ENCODE results near the gene FAM181B.
"Not testable (repeated sequence)": the region's sequence is repeated elsewhere in the genome, so short reads cannot be mapped to it uniquely, and the experiment has no call there.

The FAM181B gene

GRCh38 chr11:82732348-82732733 lies 1.3 kb downstream of the FAM181B start:
- DNase-seq: no peak

DNA sequence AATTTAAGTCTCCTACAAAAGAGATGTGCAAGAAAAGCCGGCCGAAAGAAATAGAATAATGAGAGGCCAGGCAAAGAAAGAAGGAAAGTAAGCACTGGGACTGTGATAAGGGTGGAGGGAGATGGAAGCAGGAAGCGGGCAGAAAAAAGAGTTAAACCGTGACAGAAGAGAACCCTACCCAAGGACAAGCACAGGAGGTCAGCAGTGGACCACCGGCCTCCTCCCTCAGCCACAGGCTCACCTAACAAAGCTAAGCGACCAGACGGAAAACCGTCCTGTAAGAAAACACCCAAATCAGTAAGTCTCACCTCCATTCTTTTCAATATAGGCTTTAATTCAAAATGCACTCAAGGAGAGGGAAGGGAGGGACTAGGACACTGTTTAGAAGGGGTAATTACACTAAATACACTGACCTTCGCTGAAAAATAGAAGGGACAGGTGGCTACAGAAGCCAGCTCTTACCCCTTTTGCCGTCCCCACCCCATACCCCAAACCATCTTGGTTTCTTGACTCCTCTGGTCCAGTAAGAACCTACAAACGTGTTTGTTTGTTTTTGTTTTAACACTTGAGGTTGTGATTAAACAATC lies 1.9 kb downstream of the FAM181B start:
- no peak for DNase-seq

DNA sequence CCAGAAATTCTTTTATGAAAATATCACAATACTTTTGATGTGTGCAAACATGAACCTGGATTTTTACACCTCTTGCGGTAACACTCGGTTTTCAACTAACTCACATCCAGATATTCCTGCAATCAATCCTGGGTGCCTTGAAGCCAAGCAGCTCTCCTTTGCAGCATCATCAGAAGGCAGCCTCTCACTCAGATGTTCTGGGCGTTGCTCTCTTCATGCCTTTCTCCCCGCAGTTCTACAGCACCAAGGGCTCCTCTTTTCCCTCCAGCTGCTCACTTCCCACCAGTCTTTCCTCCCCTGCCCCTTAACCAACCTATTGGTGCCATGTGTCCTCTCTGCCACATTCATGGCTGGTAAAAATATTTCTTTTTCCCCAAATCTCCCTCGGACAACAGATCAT lies 2.9 kb downstream of the FAM181B start:
- DNase-seq: no peak

- no peak for DNase-seq
Observed at GRCh38 chr11:82730286-82730685, 3.4 kb downstream of the FAM181B start.

DNA sequence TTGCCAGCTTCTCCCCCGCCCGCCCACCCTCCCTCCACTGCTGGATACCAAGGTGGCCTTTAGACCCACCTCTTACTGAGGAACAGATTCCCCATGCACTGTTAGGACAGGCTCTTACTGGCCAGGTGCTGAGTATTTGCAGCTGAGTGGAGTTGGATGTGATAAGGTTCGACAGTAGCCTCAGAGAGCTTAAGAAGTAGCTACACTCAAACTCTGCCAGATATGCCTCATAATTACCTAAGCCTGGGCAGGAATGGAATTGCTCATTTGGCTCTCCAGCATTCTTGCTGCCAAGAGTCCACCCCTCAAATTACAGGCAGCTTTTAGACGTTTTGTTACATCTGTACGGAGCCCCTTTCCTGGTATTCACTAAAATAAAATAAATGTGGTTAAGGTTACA lies 9.6 kb downstream of the FAM181B start:
- no peak for DNase-seq

DNA sequence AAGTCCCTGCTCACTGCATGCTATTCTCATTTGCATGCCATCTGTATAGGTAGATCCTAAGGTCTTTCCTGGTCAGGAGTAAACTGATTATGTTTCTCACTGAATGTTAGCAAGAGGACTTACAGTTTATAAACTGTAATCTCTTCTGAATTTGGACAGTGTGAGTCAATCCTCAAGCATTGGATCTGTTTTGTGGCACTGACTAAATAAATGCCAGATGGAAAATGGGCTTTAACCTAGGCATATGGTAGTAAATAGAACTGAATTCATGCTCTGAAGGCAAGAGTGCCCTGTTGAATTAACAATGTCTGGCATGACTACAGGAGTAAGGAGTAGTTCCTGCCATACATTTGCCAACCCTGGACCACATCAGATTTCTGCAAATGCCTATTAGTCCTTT lies 11.4 kb downstream of the FAM181B start:
- DNase-seq: no peak

GRCh38 chr11:82720267-82721065 lies 13.2 kb downstream of the FAM181B start:
- no peak for DNase-seq

- DNase-seq: no peak
Observed at GRCh38 chr11:82719361-82720105, 14.1 kb downstream of the FAM181B start.

DNA sequence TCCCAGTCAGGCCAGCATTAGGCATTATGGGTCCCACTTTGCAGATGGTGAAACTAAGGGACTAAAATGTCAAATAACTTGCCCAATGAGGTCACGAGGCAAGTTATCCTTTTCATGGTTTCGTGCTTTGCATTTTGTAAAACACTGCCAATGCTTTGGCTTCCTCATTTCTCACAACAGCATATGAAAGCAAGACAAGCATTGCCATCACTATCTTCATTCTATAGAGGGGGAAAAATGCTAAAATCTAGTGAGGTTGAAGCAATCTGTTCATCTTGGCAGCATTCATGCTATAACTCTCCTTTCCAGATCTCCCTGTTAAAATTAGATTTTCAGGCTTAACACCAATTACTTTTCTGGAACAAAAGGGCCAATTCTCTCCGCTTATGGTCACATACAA lies 14.8 kb downstream of the FAM181B start:
- DNase-seq: no peak

- DNase-seq: peak; percentile 33
Observed at GRCh38 chr11:82718307-82718706, 15.4 kb downstream of the FAM181B start.

GRCh38 chr11:82714346-82715174 lies 19.1 kb downstream of the FAM181B start:
- DNase-seq: no peak

DNA sequence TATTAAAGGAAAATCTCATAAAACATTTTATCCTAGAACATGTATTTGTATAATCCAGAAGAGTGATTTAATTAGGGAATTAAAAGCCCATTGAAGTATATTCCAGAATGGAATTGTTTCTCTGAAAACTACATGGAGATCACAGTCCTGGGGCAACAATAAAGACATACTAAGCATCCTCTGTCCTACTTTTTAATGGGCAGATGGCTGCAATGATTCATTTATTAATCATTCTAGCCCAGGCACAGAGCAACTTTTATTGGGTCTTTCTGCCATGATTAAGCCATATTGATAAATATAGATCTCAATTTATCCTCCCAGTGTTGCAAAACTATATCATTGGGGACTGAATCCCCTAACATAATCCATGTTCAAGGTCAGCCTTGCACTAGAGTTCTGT lies 22.0 kb downstream of the FAM181B start:
- DNase-seq: no peak

DNA sequence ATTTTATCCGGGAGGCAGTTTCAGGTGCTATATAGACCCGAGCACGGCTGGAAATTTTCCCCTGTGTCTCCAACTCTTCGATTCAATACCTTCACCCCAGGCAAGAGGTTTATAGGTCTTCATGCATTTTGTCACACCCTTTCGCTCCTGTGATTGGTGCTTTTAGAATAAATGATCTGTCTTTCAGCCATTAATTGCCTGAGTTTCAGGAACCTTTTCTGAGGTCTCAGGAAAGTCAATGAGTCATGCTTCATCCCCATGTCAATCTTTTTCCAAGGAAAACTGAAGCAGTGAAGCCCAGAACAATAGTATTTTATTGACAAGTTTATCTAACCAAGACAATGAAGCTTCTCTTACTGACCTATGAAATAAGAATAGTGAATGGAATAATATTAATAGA lies 29.9 kb downstream of the FAM181B start:
- DNase-seq: no peak

- DNase-seq: no peak
Observed at GRCh38 chr11:82703226-82703625, 30.4 kb downstream of the FAM181B start.

DNA sequence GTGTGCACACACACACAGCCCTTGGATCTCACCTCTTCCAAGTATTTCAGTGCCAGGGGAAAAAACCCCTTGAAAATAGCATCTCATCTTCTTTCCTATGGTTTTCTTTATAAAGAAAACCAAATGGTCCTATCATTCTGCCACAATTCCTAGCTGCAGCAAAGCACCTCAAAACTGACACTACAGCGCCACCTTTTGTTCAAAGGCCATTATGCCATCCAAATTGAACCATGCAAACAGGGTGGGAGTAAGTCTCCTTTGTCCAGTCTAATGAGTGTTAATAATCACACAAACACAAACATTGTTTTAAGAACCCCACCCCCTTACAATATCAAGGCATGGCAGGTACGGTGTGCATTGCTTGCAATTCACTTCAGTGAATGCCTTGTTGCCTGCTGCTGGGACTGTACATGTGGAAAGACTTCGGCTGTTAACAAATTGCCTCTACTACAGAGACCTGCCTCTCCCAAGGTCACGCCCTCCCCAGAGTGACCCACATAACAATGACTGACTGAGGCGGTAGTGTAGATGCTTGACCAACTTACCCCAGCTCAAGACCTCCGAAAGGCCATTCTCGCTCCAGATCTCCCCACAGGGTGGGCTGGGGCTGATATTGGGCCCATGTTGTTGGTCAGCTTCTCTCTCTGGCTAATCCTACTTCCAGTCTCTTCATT lies 31.7 kb downstream of the FAM181B start:
- peak; percentile 41 for DNase-seq

- no peak for DNase-seq
Observed at GRCh38 chr11:82698576-82699352, 34.9 kb downstream of the FAM181B start.

- no peak for DNase-seq
Observed at GRCh38 chr11:82692981-82693380, 40.7 kb downstream of the FAM181B start.

DNA sequence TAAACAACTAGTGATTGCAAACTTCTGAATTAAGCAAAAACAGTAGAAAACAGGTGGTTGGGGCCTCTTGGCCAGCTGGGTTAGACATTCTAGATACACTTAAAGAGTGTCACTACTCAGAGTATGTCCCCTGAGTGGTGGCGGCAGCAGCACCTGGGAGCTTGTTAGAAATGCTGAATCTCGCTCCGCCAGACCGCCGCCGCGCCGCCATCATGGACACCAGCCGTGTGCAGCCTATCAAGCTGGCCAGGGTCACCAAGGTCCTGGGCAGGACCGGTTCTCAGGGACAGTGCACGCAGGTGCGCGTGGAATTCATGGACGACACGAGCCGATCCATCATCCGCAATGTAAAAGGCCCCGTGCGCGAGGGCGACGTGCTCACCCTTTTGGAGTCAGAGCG lies 44.3 kb downstream of the FAM181B start:
- DNase-seq: not testable (repeated sequence)

DNA sequence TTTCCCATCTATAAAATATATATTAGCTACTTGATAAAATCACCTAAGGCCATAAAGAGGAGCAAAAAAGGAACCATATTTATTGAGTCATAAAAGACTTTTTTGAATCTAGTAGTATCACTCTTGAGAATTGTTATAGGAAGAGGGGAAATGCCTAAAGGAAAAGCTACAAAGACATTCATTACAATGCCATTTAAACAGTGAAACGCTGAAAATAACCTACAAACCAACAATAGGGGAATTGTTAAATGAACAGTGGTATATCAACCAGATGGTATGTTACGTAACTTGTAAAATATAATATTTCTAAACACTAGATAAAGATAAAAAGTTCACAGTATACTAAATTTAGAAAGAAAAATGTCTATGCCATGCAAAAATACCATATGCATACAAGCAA lies 47.5 kb downstream of the FAM181B start:
- no peak for DNase-seq

DNA sequence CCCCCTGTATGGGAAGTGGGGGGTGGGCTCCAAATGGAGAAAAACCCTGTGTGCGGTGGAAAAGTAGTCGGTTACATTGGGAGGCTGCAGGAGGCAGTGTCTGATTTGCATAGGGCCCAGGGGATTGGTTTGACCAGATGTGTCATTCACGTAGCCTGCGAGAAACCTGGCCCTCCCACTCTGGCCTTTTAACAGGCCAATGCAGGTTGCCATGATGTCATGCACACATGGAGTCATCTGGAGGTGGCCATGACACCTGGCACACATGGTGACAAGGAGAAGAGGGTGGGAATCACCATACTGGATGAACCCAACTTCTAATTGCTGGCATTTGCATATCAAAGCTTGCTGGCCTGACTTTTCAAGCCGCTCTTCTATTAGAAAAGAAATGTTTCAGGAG lies 50.6 kb downstream of the FAM181B start:
- no peak for DNase-seq

- peak; percentile 74 for DNase-seq
Observed at GRCh38 chr11:82682003-82682751, 51.5 kb downstream of the FAM181B start.

Measured in activated CD4-positive, alpha-beta T cell treated with anti-CD3 and anti-CD28 coated beads, Interleukin-10, Interleukin-2, amounts not matched to agents 100 ng/mL and 50 ng/mL, durations not matched to agents 16 hours and 8 hours (primary cell).